IPS-NIHi7 (cell line): ENCODE results near the gene ANKDD1B.

ENCODE experiments used
- DNase-seq: peaks from one replicate; pipeline ENCODE4 v3.0.0; 2012; ENCODE audit warnings: mixed read lengths; ENCODE audit errors: extremely low spot score

The ANKDD1B gene

GRCh38 chr5:75616371-75616881, 5.2 kb downstream of the ANKDD1B start:
- no peak for DNase-seq

GRCh38 chr5:75616971-75617621, 5.8 kb downstream of the ANKDD1B start:
- DNase-seq = no peak

GRCh38 chr5:75617736-75618352, 6.6 kb downstream of the ANKDD1B start:
- no peak for DNase-seq

GRCh38 chr5:75620184-75620959, 9.1 kb downstream of the ANKDD1B start:
- no peak for DNase-seq

- DNase-seq = no peak
Observed at GRCh38 chr5:75622564-75622963, 11.3 kb downstream of the ANKDD1B start.

GRCh38 chr5:75623846-75624245, 12.6 kb downstream of the ANKDD1B start:
- no peak for DNase-seq

GRCh38 chr5:75626959-75627358, 15.7 kb downstream of the ANKDD1B start:
- DNase-seq = no peak

- no peak for DNase-seq
Observed at GRCh38 chr5:75627801-75628200, 16.5 kb downstream of the ANKDD1B start.

GRCh38 chr5:75630875-75631274, 19.6 kb downstream of the ANKDD1B start:
- no peak for DNase-seq

GRCh38 chr5:75632321-75632720, 21.1 kb downstream of the ANKDD1B start:
- DNase-seq = no peak

GRCh38 chr5:75637949-75638348, 26.7 kb downstream of the ANKDD1B start:
- no peak for DNase-seq

- no peak for DNase-seq
Observed at GRCh38 chr5:75639535-75640311, 28.5 kb downstream of the ANKDD1B start.

- no peak for DNase-seq
Observed at GRCh38 chr5:75640395-75640794, 29.1 kb downstream of the ANKDD1B start.

- no peak for DNase-seq
Observed at GRCh38 chr5:75640826-75641225, 29.6 kb downstream of the ANKDD1B start.

- no peak for DNase-seq
Observed at GRCh38 chr5:75648712-75649111, 37.5 kb downstream of the ANKDD1B start.

- no peak for DNase-seq
Observed at GRCh38 chr5:75651575-75652238, 40.5 kb downstream of the ANKDD1B start.

GRCh38 chr5:75653521-75653920, 42.3 kb downstream of the ANKDD1B start:
- no peak for DNase-seq

- no peak for DNase-seq
Observed at GRCh38 chr5:75654693-75655295, 43.5 kb downstream of the ANKDD1B start.

GRCh38 chr5:75656311-75657003, 45.2 kb downstream of the ANKDD1B start:
- DNase-seq = no peak

GRCh38 chr5:75659791-75660450, 48.7 kb downstream of the ANKDD1B start:
- DNase-seq = no peak
